DMS79 (cell line): Measurements from ENCODE around the gene RNPEP.
"Not testable (repeated sequence)": the region's sequence is repeated elsewhere in the genome, so short reads cannot be mapped to it uniquely, and the experiment has no call there.

Source experiments
- DNase-seq: peaks from one replicate; lab custom pipeline; 2025; lab: John Stamatoyannopoulos, UW

The RNPEP gene

GRCh38 chr1:202010180-202011015 is 27.9 kb downstream of the RNPEP start, which contains the start of gene ELF3:
ELF3 (plus strand) TSS chr1:202010587; CDS start chr1:202011137, 550 bp downstream.
- peak; percentile 98 for DNase-seq

- peak; percentile 4 for DNase-seq
Measured at GRCh38 chr1:202011994-202012393, 29.5 kb downstream of the RNPEP start.

GRCh38 chr1:202012544-202013478 is 30.4 kb downstream of the RNPEP start:
- DNase-seq = no peak

GRCh38 chr1:202013603-202014002 is 31.2 kb downstream of the RNPEP start:
- DNase-seq = no peak

- no peak for DNase-seq
Measured at GRCh38 chr1:202014060-202014459, 31.6 kb downstream of the RNPEP start.

GRCh38 chr1:202014915-202015661 is 32.6 kb downstream of the RNPEP start:
- no peak for DNase-seq

- DNase-seq = no peak
Measured at GRCh38 chr1:202015662-202015937, 33.2 kb downstream of the RNPEP start.

- no peak for DNase-seq
Measured at GRCh38 chr1:202016022-202016810, 33.8 kb downstream of the RNPEP start.

- no peak for DNase-seq
Measured at GRCh38 chr1:202016811-202017748, 34.6 kb downstream of the RNPEP start.

GRCh38 chr1:202017749-202018467 is 35.5 kb downstream of the RNPEP start:
- DNase-seq = peak; percentile 71

- DNase-seq = peak; percentile 72
Measured at GRCh38 chr1:202018468-202019234, 36.2 kb downstream of the RNPEP start.

- DNase-seq = not testable (repeated sequence)
Measured at GRCh38 chr1:202019235-202019558, 36.7 kb downstream of the RNPEP start.

GRCh38 chr1:202023001-202023433 is 40.6 kb downstream of the RNPEP start:
- peak; percentile 42 for DNase-seq

- peak; percentile 5 for DNase-seq
Measured at GRCh38 chr1:202029171-202029665, 46.8 kb downstream of the RNPEP start.

GRCh38 chr1:202029727-202030126 is 47.3 kb downstream of the RNPEP start:
- no peak for DNase-seq

- no peak for DNase-seq
Measured at GRCh38 chr1:202031796-202032195, 49.3 kb downstream of the RNPEP start.

- no peak for DNase-seq
Measured at GRCh38 chr1:202034149-202034682, 51.8 kb downstream of the RNPEP start.

GRCh38 chr1:202034683-202035462 is 52.4 kb downstream of the RNPEP start:
- DNase-seq = peak; percentile 46
